SK-N-MC (cell line): ENCODE data around the gene RAB6B.

Source experiments
- DNase-seq: peaks from one replicate; pipeline ENCODE4 v3.0.0-alpha.2; 2011; ENCODE audit warnings: low read depth, low spot score
- H3K27ac ChIP-seq: fragments of 200-600 bp; sonication (generic); 2 replicates; pipeline ENCODE4 v1.5.1; 2016; ENCODE audit warnings: mixed run types
- H3K36me3 ChIP-seq: fragments of 200-600 bp; sonication (generic); 2 replicates; pipeline ENCODE4 v1.6.1; 2017; ENCODE audit warnings: antibody characterized with exemption, low read length, mixed read lengths; ENCODE audit not compliant: insufficient read depth
- H3K4me3 ChIP-seq: fragments of 200-600 bp; sonication (generic); 2 replicates; pipeline ENCODE4 v1.5.1; 2016
- H3K9ac ChIP-seq: fragments of 200-600 bp; sonication (generic); 2 replicates; pipeline ENCODE4 v1.8.0; 2017; ENCODE audit warnings: mixed run types, mixed read lengths; ENCODE audit not compliant: insufficient read length
- H3K9me3 ChIP-seq: fragments of 200-600 bp; sonication (generic); 2 replicates; pipeline ENCODE4 v1.6.1; 2017; ENCODE audit warnings: low read depth, mild to moderate bottlenecking, antibody characterized with exemption, low read length, moderate library complexity, mixed read lengths
- EZH2 ChIP-seq: fragments of 200-600 bp; sonication (generic); IDR thresholded peaks from one replicate; pipeline ENCODE4 v1.6.1; 2017; ENCODE audit warnings: antibody characterized with exemption
- FOXP2 ChIP-seq: optimal IDR thresholded peaks from 2 replicates; pipeline ENCODE3; 2011; ENCODE audit warnings: mild to moderate bottlenecking, moderate library complexity; ENCODE audit not compliant: insufficient read depth; ENCODE audit errors: extremely low read length, control extremely low read depth
- POLR2AphosphoS5 ChIP-seq: IDR thresholded peaks from 2 replicates; pipeline ENCODE4 v1.6.1; 2012; ENCODE audit warnings: mild to moderate bottlenecking, low read depth, low read length, borderline replicate concordance

Gene RAB6B

DNA sequence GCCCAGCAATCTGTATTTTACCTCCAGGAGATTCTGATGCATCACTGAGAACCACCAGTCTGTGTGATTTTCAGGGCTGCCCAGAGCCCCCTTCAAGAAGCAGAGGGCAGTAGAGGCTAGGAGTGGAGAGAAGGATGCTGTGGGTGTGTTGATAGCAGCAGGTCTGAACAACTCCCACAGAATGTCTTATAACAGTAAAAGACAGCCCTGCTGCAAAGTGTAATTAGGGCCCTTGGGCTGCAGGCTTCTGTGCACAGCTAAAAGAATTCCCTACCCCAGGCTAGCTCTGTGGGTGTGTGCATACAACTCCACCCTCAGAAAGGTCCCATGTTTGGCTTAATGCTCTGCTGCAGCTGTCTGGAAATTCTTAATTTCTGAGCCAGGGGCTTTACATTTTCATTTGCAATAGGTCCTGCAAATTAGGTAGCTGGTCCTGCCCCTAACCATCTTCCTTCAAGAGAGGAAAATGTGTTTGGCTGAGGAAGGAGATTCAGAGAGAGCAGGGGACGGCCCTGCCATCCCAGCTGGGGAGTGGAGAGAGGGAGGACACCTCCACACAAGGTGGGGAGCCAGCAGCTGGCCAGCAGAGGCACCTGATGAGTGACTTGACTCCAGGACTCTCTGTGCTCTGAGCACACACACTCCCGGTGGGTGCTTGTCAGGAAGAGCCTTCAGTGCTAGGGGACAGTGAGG, 43.2 kb upstream of the RAB6B start:
- no peaks in the 10 kb centered on the region for H3K36me3 ChIP-seq
- H3K9me3 ChIP-seq: no peaks in the 10 kb centered on the region
- H3K9ac ChIP-seq: no peak overlapping the region
- no peak overlapping the region for H3K27ac ChIP-seq
- no peak for TF ChIP-seq POLR2AphosphoS5
- TF ChIP-seq EZH2: no peak
- TF ChIP-seq FOXP2: no peak
- DNase-seq: no peak
- H3K4me3 ChIP-seq: no peak overlapping the region

DNA sequence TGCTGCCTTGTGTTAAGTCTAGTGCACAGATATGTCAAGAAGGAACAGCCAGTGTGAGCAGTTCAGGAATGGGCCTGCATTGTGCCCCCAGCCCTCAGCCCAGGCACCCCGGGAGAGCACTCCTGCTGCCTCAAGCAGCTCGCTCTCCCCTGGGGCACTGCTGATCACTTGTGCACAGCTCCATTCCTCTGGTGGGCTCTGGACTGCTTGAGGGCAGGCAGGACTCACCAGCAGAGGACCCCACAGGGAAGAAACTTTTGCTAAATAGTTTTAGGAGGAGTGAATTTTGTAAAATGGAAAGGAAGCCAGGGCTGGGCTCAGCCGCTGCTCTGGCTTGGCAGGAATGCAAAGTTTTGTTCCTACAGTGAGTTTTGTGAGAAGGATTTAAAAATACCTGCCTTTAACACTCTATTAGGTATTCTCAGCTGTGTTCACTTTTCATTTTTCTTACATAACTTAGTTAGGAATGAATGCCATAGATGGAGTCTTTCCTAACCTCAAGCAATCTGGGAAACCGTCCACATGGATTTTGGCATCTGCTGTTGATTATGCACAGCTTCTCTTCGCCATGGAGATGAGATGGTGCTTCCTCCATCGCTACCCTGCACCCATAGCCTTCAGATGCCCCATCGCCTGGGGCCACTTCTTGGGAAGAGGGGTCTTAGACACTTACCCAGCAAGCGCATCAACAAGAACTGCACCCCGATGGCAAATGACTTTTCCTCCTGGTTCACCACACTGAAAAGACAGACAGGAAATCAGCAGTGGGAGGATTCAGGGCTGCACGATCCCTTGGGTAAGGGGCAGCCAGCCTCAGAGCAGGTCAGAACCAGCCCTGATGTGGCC, 42.3 kb upstream of the RAB6B start:
- TF ChIP-seq EZH2 (no peak), FOXP2 (no peak), POLR2AphosphoS5 (no peak)
- Histone ChIP-seq H3K36me3 (no peaks in the 10 kb centered on the region), H3K4me3 (no peak overlapping the region), H3K9ac (no peak overlapping the region), H3K27ac (no peak overlapping the region), H3K9me3 (no peaks in the 10 kb centered on the region)
- no peak for DNase-seq

DNA sequence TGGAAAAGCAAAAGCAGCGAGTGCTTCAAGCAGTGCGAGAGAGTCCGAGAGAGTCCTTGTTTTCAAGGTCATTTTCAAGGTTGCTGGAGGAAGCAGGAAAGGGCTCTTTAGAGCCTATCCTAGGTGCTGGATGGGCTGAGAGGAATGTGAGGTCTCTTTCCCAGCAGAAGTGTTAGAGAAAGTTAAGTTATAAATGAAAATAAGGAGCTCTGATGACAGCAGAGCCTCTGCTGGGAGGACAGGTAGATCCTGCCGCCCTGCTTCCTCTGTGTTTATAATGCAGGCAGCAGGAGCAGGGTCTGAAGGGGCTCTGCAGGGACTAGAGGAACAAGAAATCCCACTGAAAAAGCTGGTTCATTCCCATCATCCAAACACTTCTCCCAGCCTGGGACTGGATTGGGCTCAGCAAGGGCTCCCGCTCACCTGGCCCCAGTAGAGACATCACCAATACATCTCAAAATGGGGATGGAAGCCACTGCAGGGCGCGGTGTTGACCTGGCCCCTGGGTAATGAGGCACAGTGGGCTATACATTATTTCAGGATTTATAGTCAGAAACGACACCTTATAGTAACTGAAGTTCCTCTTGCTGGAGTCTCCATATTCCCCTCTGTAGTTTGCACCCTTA, 41.5 kb upstream of the RAB6B start:
- no peak overlapping the region for H3K27ac ChIP-seq

DNA sequence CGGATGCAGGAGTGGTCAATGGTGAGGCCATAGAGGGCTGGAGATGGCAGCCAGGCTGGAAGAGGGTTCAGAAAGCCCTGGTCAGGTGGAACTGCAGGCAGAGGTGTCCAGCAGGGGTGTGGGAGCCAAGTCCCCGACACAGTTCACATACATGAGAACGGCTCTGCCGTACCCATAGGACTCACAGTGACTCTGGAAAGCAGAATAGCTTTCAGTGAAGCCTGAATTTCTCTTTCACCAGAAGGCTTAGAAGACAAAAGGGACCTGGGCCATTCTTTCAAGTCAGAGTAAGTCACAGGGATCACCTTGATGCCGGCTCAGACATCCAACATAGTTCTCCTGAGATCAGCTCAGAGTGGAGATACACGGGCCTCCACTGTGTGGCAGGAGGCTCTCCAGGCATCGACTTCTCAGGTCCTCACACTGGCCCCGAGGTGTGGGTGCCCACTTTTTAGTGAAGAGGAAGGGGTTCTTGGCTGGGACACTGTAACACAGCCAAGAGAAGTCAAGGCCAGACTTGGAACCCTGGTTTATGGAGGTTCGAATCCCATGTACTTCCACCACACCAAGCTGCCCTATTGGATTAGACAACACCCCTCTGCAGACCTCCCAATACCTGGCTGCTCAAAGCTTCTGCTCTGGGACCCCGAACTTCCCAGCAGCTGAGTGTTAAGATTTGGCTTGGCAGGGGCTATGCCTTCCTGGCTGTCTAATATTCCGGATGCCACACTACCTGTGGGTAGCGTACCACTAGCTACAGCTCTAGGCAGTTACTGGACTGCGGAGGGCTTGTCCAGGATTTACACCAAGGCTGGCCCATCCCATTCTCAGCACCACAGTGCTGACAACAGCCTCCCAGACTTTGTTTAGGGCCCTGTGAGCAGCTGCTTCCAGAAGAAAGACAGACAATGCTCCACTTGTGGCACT, 40.4 kb upstream of the RAB6B start:
- Histone ChIP-seq H3K9me3 (no peaks in the 10 kb centered on the region), H3K9ac (no peak overlapping the region), H3K27ac (no peak overlapping the region), H3K4me3 (no peak overlapping the region), H3K36me3 (no peaks in the 10 kb centered on the region)
- no peak for TF ChIP-seq POLR2AphosphoS5
- no peak for TF ChIP-seq FOXP2
- no peak for TF ChIP-seq EZH2
- DNase-seq: no peak

More for the DNA sequence above, 41.5 kb upstream of the RAB6B start:
- Histone ChIP-seq H3K4me3 (no peak overlapping the region), H3K9ac (no peak overlapping the region), H3K9me3 (no peaks in the 10 kb centered on the region), H3K36me3 (no peaks in the 10 kb centered on the region)
- no peak for DNase-seq
- no peak for TF ChIP-seq FOXP2
- TF ChIP-seq POLR2AphosphoS5: no peak
- TF ChIP-seq EZH2: no peak

DNA sequence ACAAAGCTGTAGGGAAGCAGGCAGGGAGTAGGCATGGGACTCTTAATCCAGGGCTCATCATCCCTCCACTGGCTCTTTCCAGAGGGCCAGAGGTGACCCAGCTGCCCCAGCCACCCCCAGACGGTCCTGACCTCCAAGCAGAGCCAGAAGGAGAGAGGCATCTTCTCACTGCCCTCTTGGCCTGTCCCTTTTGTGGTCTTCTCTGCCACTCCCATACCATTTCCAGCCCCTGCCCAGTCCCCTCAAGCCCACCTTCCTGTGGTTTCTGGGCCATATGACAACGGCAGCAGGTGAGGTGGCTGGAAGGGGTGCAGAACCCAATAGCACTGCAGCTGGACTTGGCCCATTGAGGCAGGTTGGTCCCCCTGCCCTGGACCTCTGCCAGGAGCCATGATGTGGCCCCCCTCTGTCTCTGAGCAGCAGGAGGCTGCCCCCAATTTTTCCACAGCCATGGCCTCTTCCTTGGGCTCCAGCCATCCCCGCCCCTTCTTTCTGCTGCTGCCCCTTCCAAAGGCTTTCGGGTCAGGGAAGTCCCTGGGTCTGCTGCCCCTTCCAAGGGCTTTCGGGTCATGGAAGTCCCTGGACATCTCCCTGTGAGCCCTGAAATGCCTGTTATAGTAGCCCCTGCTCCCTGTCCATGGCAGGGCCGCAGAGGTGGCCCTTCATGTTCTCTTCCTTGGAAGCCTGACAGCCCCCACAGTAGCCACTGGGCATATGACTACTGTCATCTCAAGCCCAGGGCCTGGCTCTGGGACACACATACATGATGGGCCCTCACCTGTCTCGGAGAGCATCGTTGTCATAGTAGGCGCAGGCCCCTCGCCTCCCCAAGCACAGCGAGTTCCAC, 39.5 kb upstream of the RAB6B start:
- Histone ChIP-seq H3K27ac (no peak overlapping the region), H3K9me3 (no peaks in the 10 kb centered on the region), H3K9ac (no peak overlapping the region), H3K36me3 (no peaks in the 10 kb centered on the region), H3K4me3 (no peak overlapping the region)
- TF ChIP-seq POLR2AphosphoS5: no peak
- no peak for TF ChIP-seq FOXP2
- no peak for TF ChIP-seq EZH2
- DNase-seq: no peak

DNA sequence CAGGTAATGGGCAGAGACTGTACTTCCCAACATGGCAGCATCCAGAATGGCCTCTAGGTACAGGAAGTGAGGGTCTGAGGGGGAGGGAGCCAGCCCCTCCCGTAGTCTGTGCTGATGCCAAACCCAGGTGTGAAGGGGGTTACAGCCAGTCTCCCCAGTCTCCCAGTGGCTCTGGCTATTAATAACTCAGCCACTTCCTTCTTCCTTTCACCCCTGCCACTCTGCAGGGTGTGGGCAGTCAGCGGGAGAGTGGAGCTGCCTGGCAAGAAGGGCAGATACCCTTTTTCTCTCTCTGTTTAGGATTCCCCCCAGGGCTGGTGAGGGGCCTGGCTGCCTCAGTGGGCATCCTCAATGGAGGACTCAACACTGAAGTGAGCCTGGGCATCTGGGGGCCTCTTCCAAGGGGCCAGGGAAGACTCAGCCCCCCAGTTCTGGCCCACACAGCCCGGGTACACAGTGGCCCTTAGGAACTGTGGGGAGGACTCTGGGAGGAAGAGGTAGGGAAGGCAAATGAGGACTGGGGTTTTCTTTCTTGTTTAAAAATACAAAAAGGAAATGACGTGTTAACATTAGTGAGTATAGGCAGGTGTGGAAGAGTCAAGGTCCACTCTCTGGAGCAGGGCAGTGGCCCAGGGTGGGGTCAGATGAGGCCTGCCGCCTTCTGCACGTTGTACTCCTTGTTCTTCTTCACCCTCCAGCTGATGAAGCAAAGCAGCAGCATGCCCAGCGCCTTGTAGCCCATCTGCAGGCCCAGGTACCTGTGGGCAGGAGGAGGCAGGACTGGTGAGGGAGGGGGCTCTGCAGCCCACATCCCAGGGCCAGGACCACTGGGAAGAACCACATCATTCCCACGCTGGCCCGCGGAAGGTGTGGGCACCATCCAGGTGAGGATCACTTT, 38.6 kb upstream of the RAB6B start:
- Histone ChIP-seq H3K36me3 (no peaks in the 10 kb centered on the region), H3K27ac (no peak overlapping the region), H3K4me3 (no peak overlapping the region), H3K9me3 (no peaks in the 10 kb centered on the region), H3K9ac (no peak overlapping the region)
- TF ChIP-seq EZH2 (no peak), POLR2AphosphoS5 (no peak), FOXP2 (no peak)
- DNase-seq: no peak
